IPS-15b (cell line): ENCODE data around the gene CTSD.

ENCODE experiments used
- H3K27me3 ChIP-seq: one replicate; pipeline ENCODE4 v1.6.1; 2013; ENCODE audit warnings: low read length; ENCODE audit not compliant: control insufficient read depth, insufficient read depth
- H3K36me3 ChIP-seq: one replicate; pipeline ENCODE4 v1.6.1; 2013; ENCODE audit warnings: low read length; ENCODE audit not compliant: control insufficient read depth, insufficient read depth
- H3K4me1 ChIP-seq: one replicate; pipeline ENCODE4 v1.6.1; 2013; ENCODE audit warnings: mild to moderate bottlenecking, low read length; ENCODE audit not compliant: control insufficient read depth, insufficient read depth
- H3K4me3 ChIP-seq: one replicate; pipeline ENCODE4 v1.5.1; 2013; ENCODE audit warnings: low read depth, low read length
- H3K9ac ChIP-seq: one replicate; pipeline ENCODE4 v1.6.1; 2013; ENCODE audit warnings: low read depth, mild to moderate bottlenecking, low read length
- H3K9me3 ChIP-seq: one replicate; pipeline ENCODE4 v1.6.1; 2013; ENCODE audit warnings: mild to moderate bottlenecking, low read length; ENCODE audit not compliant: control insufficient read depth, insufficient read depth

Gene CTSD

DNA sequence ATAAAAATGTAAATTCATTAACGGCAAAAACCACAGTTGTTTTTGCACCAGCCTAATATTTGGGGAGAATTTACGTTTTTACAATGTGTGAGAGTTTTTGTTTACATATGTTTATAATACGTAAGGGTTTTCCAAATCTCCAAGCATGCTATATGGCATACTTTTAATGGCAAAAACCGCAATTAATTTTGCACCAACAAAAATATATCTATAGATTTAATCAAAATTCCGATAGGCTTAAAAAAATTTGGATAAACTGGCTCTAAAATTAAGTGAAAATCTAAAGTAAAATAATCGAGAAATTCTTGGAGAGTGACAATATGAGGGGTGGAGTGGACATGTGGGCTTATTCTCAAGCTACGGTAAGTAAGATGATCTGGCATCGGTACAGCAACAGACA, 43.9 kb downstream of the CTSD start:
- Histone ChIP-seq H3K27me3 (no peaks in the 10 kb centered on the region), H3K9me3 (no peaks in the 10 kb centered on the region), H3K36me3 (no peaks in the 10 kb centered on the region), H3K9ac (no peak overlapping the region), H3K4me1 (no peaks in the 10 kb centered on the region), H3K4me3 (no peak overlapping the region)

GRCh38 chr11:1718326-1718725, 45.4 kb downstream of the CTSD start:
- no peaks in the 10 kb centered on the region for H3K27me3 ChIP-seq
- H3K9me3 ChIP-seq: no peaks in the 10 kb centered on the region
- no peak overlapping the region for H3K9ac ChIP-seq
- no peaks in the 10 kb centered on the region for H3K36me3 ChIP-seq
- H3K4me3 ChIP-seq: no peak overlapping the region
- H3K4me1 ChIP-seq: no peaks in the 10 kb centered on the region

- no peaks in the 10 kb centered on the region for H3K27me3 ChIP-seq
- H3K4me3 ChIP-seq: no peak overlapping the region
- H3K36me3 ChIP-seq: no peaks in the 10 kb centered on the region
- H3K9ac ChIP-seq: no peak overlapping the region
- no peaks in the 10 kb centered on the region for H3K9me3 ChIP-seq
- no peaks in the 10 kb centered on the region for H3K4me1 ChIP-seq
These were observed 46.0 kb downstream of the CTSD start for GRCh38 chr11:1717745-1718144.

DNA sequence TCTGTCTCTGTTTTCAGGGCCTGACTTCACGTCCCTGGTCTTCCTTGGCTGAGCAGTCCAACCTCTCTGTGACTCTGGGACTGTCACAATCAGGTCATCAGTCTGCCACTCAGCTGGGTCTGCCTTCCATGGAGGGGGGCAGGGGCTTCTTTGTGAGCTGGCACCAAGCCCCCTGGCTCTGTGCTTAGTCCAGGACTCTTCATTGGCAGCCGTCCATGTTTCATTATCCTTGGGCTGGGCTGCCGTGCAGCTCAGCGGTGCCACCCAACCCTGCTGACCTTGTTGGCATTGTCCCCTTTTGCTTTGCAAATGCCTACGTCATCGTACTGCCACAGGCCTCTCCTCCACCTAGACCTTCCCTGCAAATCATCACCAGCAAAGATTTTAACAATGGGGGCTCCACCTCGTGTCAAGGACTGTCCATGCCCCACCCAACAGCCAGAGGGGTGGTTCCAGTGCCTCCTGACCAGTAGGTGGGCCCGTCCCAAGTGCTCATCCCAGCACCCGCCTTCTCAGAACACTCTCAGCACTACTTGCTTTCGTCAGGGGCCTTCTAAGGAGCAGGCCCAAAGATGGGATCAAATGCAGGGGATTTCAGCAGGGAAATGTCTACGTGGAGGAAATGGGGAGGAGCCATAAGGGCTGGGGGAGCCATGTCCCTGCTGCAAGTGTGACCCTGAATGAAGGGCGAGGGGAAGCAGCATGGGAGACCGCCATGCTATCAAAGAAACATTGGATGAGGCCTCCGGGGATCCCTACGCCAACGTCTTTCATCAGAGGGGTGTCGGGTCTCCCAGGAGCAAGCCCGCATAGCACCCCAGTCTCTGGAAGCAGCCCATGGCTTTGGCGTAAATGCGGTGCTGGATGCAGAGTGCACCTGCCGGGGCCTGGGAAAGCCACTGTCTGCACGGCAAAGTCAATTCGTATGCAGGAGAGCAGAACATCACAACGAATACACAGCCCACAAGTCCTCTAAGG, 48.5 kb downstream of the CTSD start:
- Histone ChIP-seq H3K9ac (no peak overlapping the region), H3K36me3 (no peaks in the 10 kb centered on the region), H3K4me3 (no peak overlapping the region), H3K9me3 (no peaks in the 10 kb centered on the region), H3K4me1 (no peaks in the 10 kb centered on the region), H3K27me3 (no peaks in the 10 kb centered on the region)

- Histone ChIP-seq H3K4me3 (no peak overlapping the region), H3K9ac (no peak overlapping the region), H3K4me1 (no peaks in the 10 kb centered on the region), H3K9me3 (no peaks in the 10 kb centered on the region), H3K36me3 (no peaks in the 10 kb centered on the region), H3K27me3 (peaks cover 4% of the 10 kb centered on the region)
These were observed 55.0 kb downstream of the CTSD start for GRCh38 chr11:1708716-1709115.

GRCh38 chr11:1707751-1708150, 56.0 kb downstream of the CTSD start:
- Histone ChIP-seq H3K4me1 (no peaks in the 10 kb centered on the region), H3K27me3 (peaks cover 4% of the 10 kb centered on the region), H3K9me3 (no peaks in the 10 kb centered on the region), H3K9ac (no peak overlapping the region), H3K36me3 (no peaks in the 10 kb centered on the region), H3K4me3 (no peak overlapping the region)

GRCh38 chr11:1706634-1707400, 56.9 kb downstream of the CTSD start:
- Histone ChIP-seq H3K36me3 (no peaks in the 10 kb centered on the region), H3K4me3 (no peak overlapping the region), H3K9me3 (no peaks in the 10 kb centered on the region), H3K4me1 (no peaks in the 10 kb centered on the region), H3K27me3 (peaks cover 4% of the 10 kb centered on the region), H3K9ac (no peak overlapping the region)

DNA sequence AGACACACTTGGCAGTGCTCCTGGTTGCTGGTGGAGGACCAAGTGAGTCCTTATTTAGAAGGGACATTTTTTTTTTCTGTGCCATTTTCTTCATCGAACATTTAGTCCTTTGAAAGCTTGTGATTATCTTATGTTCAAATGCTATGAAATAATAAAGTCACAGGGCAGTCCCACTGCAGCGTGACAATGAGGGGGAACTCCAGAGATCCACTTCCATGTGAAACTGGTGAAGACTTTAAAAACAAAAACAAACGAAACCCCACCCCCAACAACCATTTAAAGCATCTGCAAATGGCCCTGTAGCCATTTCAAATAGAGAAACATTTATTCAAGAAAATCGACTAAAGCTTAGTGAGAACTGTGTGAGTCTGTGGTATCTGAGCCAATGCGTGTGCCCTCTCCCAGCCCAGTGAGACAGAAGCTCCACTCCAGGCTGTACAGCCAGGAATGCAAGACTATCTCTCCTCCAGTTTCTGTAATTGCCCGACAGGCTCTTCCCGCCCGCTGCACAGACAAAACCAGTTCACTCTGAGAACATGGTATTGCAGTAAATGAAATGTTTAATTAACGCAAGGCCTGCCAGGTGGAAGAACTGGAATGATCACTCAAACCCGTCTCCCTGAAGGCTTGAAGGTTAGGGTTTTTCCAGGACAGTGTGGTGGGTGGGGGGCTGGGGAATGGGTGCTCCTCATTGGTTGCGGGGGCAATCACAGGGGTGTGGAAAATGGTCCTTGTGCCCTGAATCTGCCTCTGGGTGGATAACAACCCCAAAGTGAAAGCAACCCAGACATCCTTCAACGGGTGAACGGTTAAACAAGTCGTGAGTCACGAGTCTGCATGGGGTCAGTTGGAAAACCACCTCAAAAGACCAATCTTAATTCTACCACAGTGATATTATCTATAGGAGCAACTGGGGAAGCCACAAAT, 58.3 kb downstream of the CTSD start:
- no peak overlapping the region for H3K9ac ChIP-seq
- no peaks in the 10 kb centered on the region for H3K4me1 ChIP-seq
- no peaks in the 10 kb centered on the region for H3K9me3 ChIP-seq
- no peaks in the 10 kb centered on the region for H3K36me3 ChIP-seq
- peaks cover 4% of the 10 kb centered on the region for H3K27me3 ChIP-seq
- no peak overlapping the region for H3K4me3 ChIP-seq

DNA sequence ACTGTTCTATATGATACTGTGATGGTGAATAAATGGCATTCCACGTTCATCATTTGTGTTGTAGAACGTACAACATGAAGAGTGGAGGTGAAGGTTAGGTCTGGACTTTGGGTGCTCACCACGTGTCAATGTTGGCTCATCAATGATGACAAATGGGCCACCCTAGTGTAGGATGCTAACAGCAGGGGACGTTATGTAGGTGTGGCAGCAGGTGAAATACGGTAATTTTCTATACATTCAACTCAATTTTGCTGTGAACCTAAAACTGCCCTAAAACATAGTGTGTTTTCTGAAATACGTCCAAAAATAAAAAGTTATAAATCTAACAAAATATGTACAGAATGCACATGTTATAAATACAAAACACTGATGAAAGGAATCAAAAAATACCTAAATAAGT, 60.6 kb downstream of the CTSD start:
- Histone ChIP-seq H3K9me3 (no peaks in the 10 kb centered on the region), H3K36me3 (no peaks in the 10 kb centered on the region), H3K9ac (no peak overlapping the region), H3K4me1 (no peaks in the 10 kb centered on the region), H3K27me3 (peaks cover 4% of the 10 kb centered on the region), H3K4me3 (no peak overlapping the region)
